Thyroid gland (tissue), 4 donors: ENCODE results near the gene RGS1. TPM values are rescaled to one million over a fixed set of nuclear protein-coding genes. Genes with fewer than 3 reads are reported as not detected.

Experiments
- DNase-seq, 2 donors: peaks; one replicate each; pipeline ENCODE4 v3.0.0-alpha.2; 2019
- H3K27ac ChIP-seq, 3 donors: fragments of 200-600 bp; sonication (generic); 1 replicate in 2 of 3; 2 replicates in 1 of 3; pipeline ENCODE4 v1.5.1; 2016 to 2019; ENCODE audit warnings: mild to moderate bottlenecking in 1 of 3, moderate library complexity in 1 of 3
- H3K27me3 ChIP-seq: fragments of 200-600 bp; sonication (generic); one replicate; pipeline ENCODE4 v1.5.1; 2019
- H3K36me3 ChIP-seq, 2 donors: fragments of 200-600 bp; sonication (generic); one replicate each; pipeline ENCODE4 v1.5.1; 2016 to 2019
- H3K4me1 ChIP-seq, 2 donors: fragments of 200-600 bp; sonication (generic); one replicate each; pipeline ENCODE4 v1.5.1; 2017 to 2019
- H3K4me3 ChIP-seq, 3 donors: fragments of 200-600 bp; sonication (generic); replicated peaks in 1 of 3; 1 replicate in 2 of 3; 2 replicates in 1 of 3; pipeline ENCODE4 v1.5.1; 2016; ENCODE audit warnings: mild to moderate bottlenecking in 1 of 3
- H3K9me3 ChIP-seq: fragments of 200-600 bp; sonication (generic); one replicate; pipeline ENCODE4 v1.5.1; 2017
- CTCF ChIP-seq, 6 experiments: fragments of 200-600 bp in 3 of 6; fragments of 450-650 bp in 3 of 6; sonication (generic) in 3 of 6; IDR thresholded peaks; one replicate each; pipeline ENCODE4 v1.5.1; 2016 to 2019; ENCODE audit warnings: antibody characterized with exemption in 6 of 6, mild to moderate bottlenecking in 2 of 6, inconsistent platforms in 1 of 6, moderate library complexity in 1 of 6
- POLR2A ChIP-seq, 2 donors: fragments of 450-650 bp; IDR thresholded peaks; one replicate each; pipeline ENCODE4 v1.6.1; 2017; ENCODE audit warnings: antibody characterized with exemption in 2 of 2, mild to moderate bottlenecking in 2 of 2, moderate library complexity in 1 of 2
- WGBS, 2 donors: methylation state at CpG; one replicate each; pipeline ENCODE4 v1.1.5; 2017; 5-methylcytosine and 5-hydroxymethylcytosine counted together
- intact Hi-C: fragments of 100-400 bp; cut with DNase I; formaldehyde crosslinking; loops from one replicate; pipeline ENCODE4 v1.15.1; 2023
- total RNA-seq, 4 donors: library from RNA; depleted of rRNA; stranded (reverse); fragments of >200 nt; gene quantifications; one replicate each; pipeline ENCODE4 v1.2.3, GENCODE V29; 2016

RGS1 gene
- total RNA-seq = 10 to 100 TPM; 19.7 to 32.6 (median 23.0) TPM

- no peaks in the 10 kb centered on the region for H3K36me3 ChIP-seq
- no peaks in the 10 kb centered on the region for H3K27me3 ChIP-seq
- H3K4me3 ChIP-seq = no peak within 1 kb of the TSS
- TF ChIP-seq CTCF (IDR thresholded peaks at IDR 0.05) = no peak
- TF ChIP-seq POLR2A (IDR thresholded peaks at IDR 0.05) = peak in 1 of 2 donors; percentile 45
- intact Hi-C loops = loop anchor here (2.0 kb wide), 1 partner anchor 15 kb away; no protein-coding TSS in a partner anchor
- WGBS, 2 donors = 36 to 45% methylated on average over 7 of the region's 7 CpGs
- peaks cover 3 to 7% of the 10 kb centered on the region in 2 donors for H3K4me1 ChIP-seq
- peak; percentile 41 to 50 for DNase-seq
- H3K27ac ChIP-seq = no peak within 1 kb of the TSS
- no peaks in the 10 kb centered on the region for H3K9me3 ChIP-seq
Observed at GRCh38 chr1:192575499-192576189, at the start of gene RGS1. TSS of gene RGS1 (plus strand) at chr1:192575773. CDS start at chr1:192575793, 20 bp downstream.

GRCh38 chr1:192527111-192527795 lies 48.3 kb upstream of the RGS1 start:
- intact Hi-C loops = no loop called here
- H3K9me3 ChIP-seq = no peaks in the 10 kb centered on the region
- H3K4me3 ChIP-seq = no peak overlapping the region
- no peak overlapping the region for H3K27ac ChIP-seq
- TF ChIP-seq POLR2A (IDR thresholded peaks at IDR 0.05) = no peak
- TF ChIP-seq CTCF (IDR thresholded peaks at IDR 0.05) = no peak
- peaks cover 0 to 5% of the 10 kb centered on the region in 2 donors for H3K4me1 ChIP-seq
- no peak for DNase-seq
- H3K36me3 ChIP-seq = no peaks in the 10 kb centered on the region
- 89 to 94% methylated on average over 5 of the region's 5 CpGs for WGBS, 2 donors
- no peaks in the 10 kb centered on the region for H3K27me3 ChIP-seq

GRCh38 chr1:192527950-192528349 lies 47.6 kb upstream of the RGS1 start:
- intact Hi-C loops = no loop called here
- H3K36me3 ChIP-seq = no peaks in the 10 kb centered on the region
- TF ChIP-seq CTCF (IDR thresholded peaks at IDR 0.05) = no peak
- TF ChIP-seq POLR2A (IDR thresholded peaks at IDR 0.05) = no peak
- no peak overlapping the region for H3K4me3 ChIP-seq
- no peak for DNase-seq
- no peak overlapping the region for H3K27ac ChIP-seq
- no peaks in the 10 kb centered on the region for H3K9me3 ChIP-seq
- peaks cover 0 to 5% of the 10 kb centered on the region in 2 donors for H3K4me1 ChIP-seq
- no peaks in the 10 kb centered on the region for H3K27me3 ChIP-seq

- DNase-seq = no peak
- H3K4me3 ChIP-seq = no peak overlapping the region
- no peaks in the 10 kb centered on the region for H3K36me3 ChIP-seq
- intact Hi-C loops = no loop called here
- TF ChIP-seq CTCF (IDR thresholded peaks at IDR 0.05) = no peak
- no peak for TF ChIP-seq POLR2A (IDR thresholded peaks at IDR 0.05)
- H3K9me3 ChIP-seq = no peaks in the 10 kb centered on the region
- H3K27ac ChIP-seq = no peak overlapping the region
- peaks cover 0 to 1% of the 10 kb centered on the region in 2 donors for H3K4me1 ChIP-seq
- WGBS, 2 donors = 81 to 83% methylated on average over 3 of the region's 3 CpGs
- H3K27me3 ChIP-seq = no peaks in the 10 kb centered on the region
Observed at GRCh38 chr1:192529031-192529755, 46.4 kb upstream of the RGS1 start.
